ENCODE data around the gene TRIP12.

DNA sequence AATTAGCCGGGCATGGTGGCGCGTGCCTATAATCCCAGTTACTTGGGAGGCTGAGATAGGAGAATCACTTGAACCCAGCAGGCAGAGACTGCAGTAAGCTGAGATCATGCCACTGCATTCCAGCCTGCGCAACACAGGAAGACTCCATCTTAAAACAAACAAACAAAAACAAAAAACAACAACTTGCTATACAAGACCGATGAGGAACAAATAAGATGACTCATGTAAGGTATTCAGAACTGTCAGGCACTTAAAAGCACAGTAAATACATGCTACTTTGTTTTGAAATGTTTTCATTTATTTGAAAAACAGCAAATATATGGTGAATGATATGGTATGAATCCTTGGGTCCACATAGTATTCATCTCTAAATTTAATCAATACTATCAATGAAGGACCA lies 66.7 kb downstream of the TRIP12 start:
- TF ChIP-seq, protein P1, sequence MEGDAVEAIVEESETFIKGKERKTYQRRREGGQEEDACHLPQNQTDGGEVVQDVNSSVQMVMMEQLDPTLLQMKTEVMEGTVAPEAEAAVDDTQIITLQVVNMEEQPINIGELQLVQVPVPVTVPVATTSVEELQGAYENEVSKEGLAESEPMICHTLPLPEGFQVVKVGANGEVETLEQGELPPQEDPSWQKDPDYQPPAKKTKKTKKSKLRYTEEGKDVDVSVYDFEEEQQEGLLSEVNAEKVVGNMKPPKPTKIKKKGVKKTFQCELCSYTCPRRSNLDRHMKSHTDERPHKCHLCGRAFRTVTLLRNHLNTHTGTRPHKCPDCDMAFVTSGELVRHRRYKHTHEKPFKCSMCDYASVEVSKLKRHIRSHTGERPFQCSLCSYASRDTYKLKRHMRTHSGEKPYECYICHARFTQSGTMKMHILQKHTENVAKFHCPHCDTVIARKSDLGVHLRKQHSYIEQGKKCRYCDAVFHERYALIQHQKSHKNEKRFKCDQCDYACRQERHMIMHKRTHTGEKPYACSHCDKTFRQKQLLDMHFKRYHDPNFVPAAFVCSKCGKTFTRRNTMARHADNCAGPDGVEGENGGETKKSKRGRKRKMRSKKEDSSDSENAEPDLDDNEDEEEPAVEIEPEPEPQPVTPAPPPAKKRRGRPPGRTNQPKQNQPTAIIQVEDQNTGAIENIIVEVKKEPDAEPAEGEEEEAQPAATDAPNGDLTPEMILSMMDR (IDR thresholded peaks at IDR 0.05): no peak
- no peak for TF ChIP-seq POLR2A (IDR thresholded peaks at IDR 0.05)
- TF ChIP-seq POLR2AphosphoS5 (IDR thresholded peaks at IDR 0.05): no peak

All from prostate gland (tissue), 2 donors.